Measurements from ENCODE around the gene TAGAP.

TAGAP gene

GRCh38 chr6:159065759-159066329 is 21.1 kb upstream of the TAGAP start:
- no peak for TF ChIP-seq ARNTL (CRISPR knock-in tag; IDR thresholded peaks at IDR 0.05; ENCODE audit: borderline replicate concordance, low read depth)
- no peak for TF ChIP-seq SNAI2 (CRISPR knock-in tag; IDR thresholded peaks at IDR 0.05)
- no peak for TF ChIP-seq BACH2 (CRISPR knock-in tag; IDR thresholded peaks at IDR 0.05; ENCODE audit: borderline replicate concordance)
- ATAC-seq: no peak

DNA sequence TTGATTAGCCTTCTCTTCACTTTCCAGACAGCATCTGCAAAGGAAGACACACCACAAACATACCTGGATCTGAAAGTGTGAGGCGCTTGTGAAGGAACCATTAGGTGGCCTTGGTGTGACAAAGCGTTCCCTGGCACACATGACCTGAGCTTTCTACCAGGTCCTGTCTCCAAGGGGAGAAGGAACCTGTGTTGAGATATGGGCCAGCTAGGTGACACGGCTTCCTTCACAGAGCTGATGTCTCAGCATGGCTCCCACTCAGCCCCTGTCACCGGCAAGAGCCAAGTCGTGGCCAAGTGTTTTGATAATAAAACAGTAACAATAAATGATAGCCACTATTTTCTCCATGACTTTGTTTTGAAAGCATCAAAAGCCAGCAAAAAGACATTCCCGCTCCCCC is 20.3 kb upstream of the TAGAP start:
- ATAC-seq: no peak
- TF ChIP-seq ARNTL (CRISPR knock-in tag; IDR thresholded peaks at IDR 0.05; ENCODE audit: borderline replicate concordance, low read depth) (no peak), RARB (CRISPR knock-in tag; IDR thresholded peaks at IDR 0.05) (no peak), TSHZ2 (CRISPR knock-in tag; IDR thresholded peaks at IDR 0.05) (no peak), ZC3H10 (CRISPR knock-in tag; IDR thresholded peaks at IDR 0.05) (no peak), ZNF8 (CRISPR knock-in tag; IDR thresholded peaks at IDR 0.05) (no peak), TCF4 (CRISPR knock-in tag; IDR thresholded peaks at IDR 0.05; ENCODE audit: borderline replicate concordance) (no peak), ESRRG (CRISPR knock-in tag; IDR thresholded peaks at IDR 0.05) (no peak), TOX (CRISPR knock-in tag; IDR thresholded peaks at IDR 0.05; ENCODE audit: borderline replicate concordance) (no peak), ZFP3 (CRISPR knock-in tag; IDR thresholded peaks at IDR 0.05) (no peak), POU6F1 (CRISPR knock-in tag; IDR thresholded peaks at IDR 0.05; ENCODE audit: borderline replicate concordance, low read depth) (no peak), CSDC2 (CRISPR knock-in tag; IDR thresholded peaks at IDR 0.05) (no peak), ISL1 (CRISPR knock-in tag; IDR thresholded peaks at IDR 0.05) (no peak), CSRNP3 (CRISPR knock-in tag; IDR thresholded peaks at IDR 0.05) (no peak), PPARA (CRISPR knock-in tag; IDR thresholded peaks at IDR 0.05; ENCODE audit: borderline replicate concordance) (no peak)
- TF ChIP-seq, protein P1, sequence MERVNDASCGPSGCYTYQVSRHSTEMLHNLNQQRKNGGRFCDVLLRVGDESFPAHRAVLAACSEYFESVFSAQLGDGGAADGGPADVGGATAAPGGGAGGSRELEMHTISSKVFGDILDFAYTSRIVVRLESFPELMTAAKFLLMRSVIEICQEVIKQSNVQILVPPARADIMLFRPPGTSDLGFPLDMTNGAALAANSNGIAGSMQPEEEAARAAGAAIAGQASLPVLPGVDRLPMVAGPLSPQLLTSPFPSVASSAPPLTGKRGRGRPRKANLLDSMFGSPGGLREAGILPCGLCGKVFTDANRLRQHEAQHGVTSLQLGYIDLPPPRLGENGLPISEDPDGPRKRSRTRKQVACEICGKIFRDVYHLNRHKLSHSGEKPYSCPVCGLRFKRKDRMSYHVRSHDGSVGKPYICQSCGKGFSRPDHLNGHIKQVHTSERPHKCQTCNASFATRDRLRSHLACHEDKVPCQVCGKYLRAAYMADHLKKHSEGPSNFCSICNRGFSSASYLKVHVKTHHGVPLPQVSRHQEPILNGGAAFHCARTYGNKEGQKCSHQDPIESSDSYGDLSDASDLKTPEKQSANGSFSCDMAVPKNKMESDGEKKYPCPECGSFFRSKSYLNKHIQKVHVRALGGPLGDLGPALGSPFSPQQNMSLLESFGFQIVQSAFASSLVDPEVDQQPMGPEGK (CRISPR knock-in tag; IDR thresholded peaks at IDR 0.05; ENCODE audit: borderline replicate concordance): no peak
- TF ChIP-seq, protein P2, sequence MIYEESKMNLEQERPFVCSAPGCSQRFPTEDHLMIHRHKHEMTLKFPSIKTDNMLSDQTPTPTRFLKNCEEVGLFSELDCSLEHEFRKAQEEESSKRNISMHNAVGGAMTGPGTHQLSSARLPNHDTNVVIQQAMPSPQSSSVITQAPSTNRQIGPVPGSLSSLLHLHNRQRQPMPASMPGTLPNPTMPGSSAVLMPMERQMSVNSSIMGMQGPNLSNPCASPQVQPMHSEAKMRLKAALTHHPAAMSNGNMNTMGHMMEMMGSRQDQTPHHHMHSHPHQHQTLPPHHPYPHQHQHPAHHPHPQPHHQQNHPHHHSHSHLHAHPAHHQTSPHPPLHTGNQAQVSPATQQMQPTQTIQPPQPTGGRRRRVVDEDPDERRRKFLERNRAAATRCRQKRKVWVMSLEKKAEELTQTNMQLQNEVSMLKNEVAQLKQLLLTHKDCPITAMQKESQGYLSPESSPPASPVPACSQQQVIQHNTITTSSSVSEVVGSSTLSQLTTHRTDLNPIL (CRISPR knock-in tag; IDR thresholded peaks at IDR 0.05; ENCODE audit: low read depth): no peak

GRCh38 chr6:159064477-159064876 is 19.7 kb upstream of the TAGAP start:
- TF ChIP-seq TOX (CRISPR knock-in tag; IDR thresholded peaks at IDR 0.05; ENCODE audit: borderline replicate concordance) (no peak), GLIS3 (CRISPR knock-in tag; IDR thresholded peaks at IDR 0.05) (no peak)
- TF ChIP-seq, protein P2 (CRISPR knock-in tag; IDR thresholded peaks at IDR 0.05; ENCODE audit: low read depth): no peak
- no peak for ATAC-seq

Data from SK-N-SH treated with all-trans-retinoic acid at 6 μM for 48 hours (cell line).